B cell (primary cell): ENCODE data around the gene CD109. TPM values are rescaled to one million over a fixed set of nuclear protein-coding genes. Genes with fewer than 3 reads are reported as not detected.

ENCODE experiments used
- ATAC-seq: fragments of 200-7000 bp; cut with Tn5 transposase; one replicate; pipeline ENCODE4 v1.10.0; 2021; ENCODE audit warnings: low read depth, mild to moderate bottlenecking, moderate number of reproducible peaks, moderate library complexity
- CTCF ChIA-PET: fragments of 350-600 bp; sonication (Branson Sonifier 250); formaldehyde crosslinking; loops from one replicate; lab custom pipeline; 2021; ENCODE audit warnings: antibody characterized with exemption, inconsistent platforms; lab: Charles Lee
- POLR2A ChIA-PET: fragments of 350-600 bp; sonication (Branson Sonifier 250); formaldehyde crosslinking; loops from one replicate; lab custom pipeline; 2021; ENCODE audit warnings: antibody characterized with exemption; lab: Charles Lee
- DNase-seq: peaks from one replicate; pipeline ENCODE4 v3.0.0; 2013
- H2AFZ ChIP-seq: 2 replicates; pipeline ENCODE4 v1.6.1; 2012; ENCODE audit warnings: mild to moderate bottlenecking, low read depth, low read length; ENCODE audit not compliant: insufficient read depth, poor library complexity, severe bottlenecking
- H3K27ac ChIP-seq, 2 donors: 1 replicate in 1 of 2; 2 replicates in 1 of 2; pipeline ENCODE4 v1.5.1; 2012 to 2013; ENCODE audit warnings: low read length in 2 of 2, mild to moderate bottlenecking in 2 of 2, moderate library complexity in 1 of 2
- H3K27me3 ChIP-seq, 4 experiments: fragments of 200-600 bp in 1 of 4; sonication (generic) in 1 of 4; replicated peaks in 1 of 4; 1 replicate in 2 of 4; 2 replicates in 2 of 4; pipeline versions ENCODE4 v1.6.1 to v1.7.0; 2013 to 2016; ENCODE audit warnings: low read length in 3 of 4, mild to moderate bottlenecking in 2 of 4, mixed read lengths in 1 of 4, moderate library complexity in 1 of 4; ENCODE audit not compliant: insufficient read depth in 4 of 4, control insufficient read depth in 3 of 4; ENCODE audit errors: control extremely low read depth in 1 of 4
- H3K36me3 ChIP-seq, 2 experiments: replicated peaks in 1 of 2; 1 replicate in 1 of 2; 2 replicates in 1 of 2; pipeline versions ENCODE4 v1.6.1 to v1.7.1; 2013; ENCODE audit warnings: low read length in 1 of 2; ENCODE audit not compliant: insufficient read depth in 2 of 2, control insufficient read depth in 1 of 2; ENCODE audit errors: control extremely low read depth in 1 of 2, extremely low read depth in 1 of 2
- H3K4me1 ChIP-seq, 2 donors: fragments of 200-600 bp in 1 of 2; sonication (generic) in 1 of 2; 1 replicate in 1 of 2; 2 replicates in 1 of 2; pipeline versions ENCODE4 v1.5.1 to v1.6.1; 2013 to 2017; ENCODE audit warnings: low read length in 2 of 2; ENCODE audit not compliant: control insufficient read depth in 2 of 2, insufficient read depth in 2 of 2
- H3K4me2 ChIP-seq: replicated peaks from 2 replicates; pipeline ENCODE3; 2012; ENCODE audit warnings: mild to moderate bottlenecking, low read depth, low read length; ENCODE audit not compliant: poor library complexity, severe bottlenecking
- H3K4me3 ChIP-seq, 5 experiments: fragments of 200-600 bp in 1 of 5; sonication (generic) in 1 of 5; 1 replicate in 3 of 5; 2 replicates in 2 of 5; pipeline versions ENCODE4 v1.5.1 to v1.7.0; 2011 to 2016; ENCODE audit warnings: low read length in 4 of 5, mild to moderate bottlenecking in 4 of 5, low read depth in 2 of 5, control low read depth in 1 of 5, moderate library complexity in 1 of 5; ENCODE audit not compliant: insufficient read depth in 1 of 5; ENCODE audit errors: control extremely low read depth in 1 of 5, extremely low read depth in 1 of 5
- H3K79me2 ChIP-seq: fragments of 200-600 bp; sonication (generic); one replicate; pipeline ENCODE4 v1.6.0; 2016; ENCODE audit warnings: low read length; ENCODE audit not compliant: control insufficient read depth, insufficient read depth
- H3K9ac ChIP-seq: fragments of 200-600 bp; sonication (generic); 2 replicates; pipeline ENCODE4 v1.6.1; 2017; ENCODE audit warnings: mild to moderate bottlenecking, low read length, moderate library complexity
- H3K9me3 ChIP-seq, 3 donors: one replicate each; pipeline versions ENCODE4 v1.6.1 to v1.7.1; 2013; ENCODE audit warnings: low read length in 2 of 3; ENCODE audit not compliant: control insufficient read depth in 2 of 3, insufficient read depth in 1 of 3; ENCODE audit errors: control extremely low read depth in 1 of 3
- H4K20me1 ChIP-seq: 2 replicates; pipeline ENCODE4 v1.6.0; 2012; ENCODE audit warnings: mild to moderate bottlenecking, low read length; ENCODE audit not compliant: insufficient read depth, control insufficient read depth, poor library complexity, severe bottlenecking
- H3K27ac Mint-ChIP-seq: one replicate; pipeline ENCODE4 v1.8.0; 2021; ENCODE audit warnings: mixed read lengths
- H3K27me3 Mint-ChIP-seq: one replicate; pipeline ENCODE4 v1.8.0; 2021; ENCODE audit warnings: mixed read lengths
- H3K4me1 Mint-ChIP-seq: one replicate; pipeline ENCODE4 v1.8.0; 2021; ENCODE audit warnings: mixed read lengths
- H3K4me3 Mint-ChIP-seq: one replicate; pipeline ENCODE4 v1.8.0; 2021; ENCODE audit warnings: mixed read lengths
- H3K9me3 Mint-ChIP-seq: one replicate; pipeline ENCODE4 v1.8.0; 2022; ENCODE audit warnings: mixed read lengths; ENCODE audit not compliant: insufficient read depth
- EZH2 ChIP-seq: IDR thresholded peaks from 2 replicates; pipeline ENCODE4 v1.6.1; 2012; ENCODE audit warnings: borderline replicate concordance, low read depth, mild to moderate bottlenecking, moderate library complexity, low read length; ENCODE audit not compliant: insufficient read depth, poor library complexity, severe bottlenecking
- WGBS: methylation state at CpG from one replicate; pipeline ENCODE4 v1.1.5; 2013; ENCODE audit warnings: missing lambda C conversion rate; ENCODE audit not compliant: insufficient coverage; 5-methylcytosine and 5-hydroxymethylcytosine counted together
- intact Hi-C: fragments of 100-400 bp; cut with micrococcal nuclease; formaldehyde crosslinking; loops from one replicate; pipeline ENCODE4 v1.10.0; 2022
- polyA plus RNA-seq: library from polyadenylated mRNA; depleted of rRNA; stranded (reverse); fragments of >200 nt; gene quantifications from 2 replicates; pipeline ENCODE4 v1.2.3, GENCODE V29; 2012
- total RNA-seq, 2 donors: library from RNA; stranded (reverse); fragments of 120-200 nt in 1 of 2; gene quantifications; 1 replicate in 1 of 2; 2 replicates in 1 of 2; pipeline versions ENCODE4 v1.2.3 to v1.2.4, GENCODE V29; 2013 to 2022
- TF ChIP-seq, protein P1 (sequence below): fragments of 200-600 bp; IDR thresholded peaks from one replicate; pipeline ENCODE4 v1.8.0; 2022; ENCODE audit warnings: antibody characterized with exemption, mild to moderate bottlenecking

CD109 gene
- total and polyA plus RNA-seq, 2 donors (not counting 1 experiment from before 2014, with no cell fraction given), result 0.15 TPM; not detected in 1

DNA sequence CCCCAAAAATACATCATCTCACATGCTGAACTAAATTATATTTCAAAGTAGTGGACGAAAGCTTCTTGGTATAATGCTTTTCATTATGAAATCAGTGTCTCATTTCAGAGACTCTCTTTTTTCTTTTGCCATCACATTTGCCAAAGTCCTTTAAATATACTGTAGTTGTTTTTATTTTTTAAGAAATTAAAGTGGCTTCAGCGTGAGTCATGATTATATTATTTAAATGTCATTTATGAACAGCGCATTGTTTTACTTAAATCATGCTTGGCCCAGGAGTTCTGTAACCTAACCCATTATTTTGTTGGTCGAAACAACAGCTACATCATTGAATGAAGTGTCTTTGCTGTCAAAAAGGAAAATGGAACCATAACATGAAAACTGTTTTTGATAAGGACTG, 100.9 kb downstream of the CD109 start:
- ChIA-PET CTCF (no interaction called here), POLR2A (no interaction called here)
- ATAC-seq, result no peak
- Histone ChIP-seq H3K27me3 (no peaks in the 10 kb centered on the region), H3K9ac (no peak overlapping the region), H3K27ac (no peak overlapping the region), H3K79me2 (no peaks in the 10 kb centered on the region), H2AFZ (no peak overlapping the region), H3K4me2 (no peak overlapping the region), H3K36me3 (no peaks in the 10 kb centered on the region), H3K9me3 (no peaks in the 10 kb centered on the region), H4K20me1 (no peaks in the 10 kb centered on the region), H3K4me1 (no peaks in the 10 kb centered on the region), H3K4me3 (no peak overlapping the region)
- no CpG with 5 or more reads among the region's 4 CpGs for WGBS
- Mint-ChIP-seq H3K4me1 (no peaks in the 10 kb centered on the region), H3K27ac (no peak overlapping the region), H3K4me3 (no peak overlapping the region), H3K9me3 (no peaks in the 10 kb centered on the region), H3K27me3 (peaks cover 2% of the 10 kb centered on the region)
- TF ChIP-seq, protein P1, sequence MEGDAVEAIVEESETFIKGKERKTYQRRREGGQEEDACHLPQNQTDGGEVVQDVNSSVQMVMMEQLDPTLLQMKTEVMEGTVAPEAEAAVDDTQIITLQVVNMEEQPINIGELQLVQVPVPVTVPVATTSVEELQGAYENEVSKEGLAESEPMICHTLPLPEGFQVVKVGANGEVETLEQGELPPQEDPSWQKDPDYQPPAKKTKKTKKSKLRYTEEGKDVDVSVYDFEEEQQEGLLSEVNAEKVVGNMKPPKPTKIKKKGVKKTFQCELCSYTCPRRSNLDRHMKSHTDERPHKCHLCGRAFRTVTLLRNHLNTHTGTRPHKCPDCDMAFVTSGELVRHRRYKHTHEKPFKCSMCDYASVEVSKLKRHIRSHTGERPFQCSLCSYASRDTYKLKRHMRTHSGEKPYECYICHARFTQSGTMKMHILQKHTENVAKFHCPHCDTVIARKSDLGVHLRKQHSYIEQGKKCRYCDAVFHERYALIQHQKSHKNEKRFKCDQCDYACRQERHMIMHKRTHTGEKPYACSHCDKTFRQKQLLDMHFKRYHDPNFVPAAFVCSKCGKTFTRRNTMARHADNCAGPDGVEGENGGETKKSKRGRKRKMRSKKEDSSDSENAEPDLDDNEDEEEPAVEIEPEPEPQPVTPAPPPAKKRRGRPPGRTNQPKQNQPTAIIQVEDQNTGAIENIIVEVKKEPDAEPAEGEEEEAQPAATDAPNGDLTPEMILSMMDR, result no peak
- TF ChIP-seq EZH2, result no peak
- no peak for DNase-seq
- intact Hi-C loops, result no loop called here

DNA sequence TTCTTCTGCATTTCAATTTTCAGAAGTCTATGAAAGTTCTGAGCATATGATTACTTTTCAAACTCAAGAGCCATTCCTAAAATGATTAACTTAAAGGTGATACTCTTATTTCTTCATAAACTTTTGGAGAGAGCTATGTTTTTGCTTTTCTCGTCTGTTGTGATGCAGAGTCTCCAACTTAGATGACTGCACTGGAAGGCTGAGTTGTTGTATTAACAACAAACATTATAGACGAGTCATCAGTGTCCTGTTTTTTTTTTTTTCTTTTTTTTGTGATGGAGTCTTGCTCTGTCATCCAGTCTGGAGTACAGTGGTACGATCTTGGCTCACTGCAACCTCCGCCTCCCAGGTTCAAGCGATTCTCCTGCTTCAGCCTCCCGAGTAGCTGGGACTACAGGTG, 101.9 kb downstream of the CD109 start:
- no peak overlapping the region for H3K4me2 ChIP-seq
- intact Hi-C loops, result no loop called here
- no peaks in the 10 kb centered on the region for H3K9me3 Mint-ChIP-seq
- H3K9ac ChIP-seq, result no peak overlapping the region
- H2AFZ ChIP-seq, result no peak overlapping the region
- H3K27ac Mint-ChIP-seq, result no peak overlapping the region
- H3K4me3 Mint-ChIP-seq, result no peak overlapping the region
- H3K4me1 ChIP-seq, result no peaks in the 10 kb centered on the region
- no peak overlapping the region for H3K27ac ChIP-seq
- DNase-seq (no peak), ATAC-seq (no peak)
- ChIA-PET POLR2A (no interaction called here), CTCF (no interaction called here)
- no peaks in the 10 kb centered on the region for H3K36me3 ChIP-seq
- H3K9me3 ChIP-seq, result no peaks in the 10 kb centered on the region
- TF ChIP-seq EZH2, result no peak
- TF ChIP-seq, protein P1, result no peak
- H4K20me1 ChIP-seq, result no peaks in the 10 kb centered on the region
- no peaks in the 10 kb centered on the region for H3K4me1 Mint-ChIP-seq
- no peaks in the 10 kb centered on the region for H3K79me2 ChIP-seq
- no peak overlapping the region for H3K4me3 ChIP-seq
- peaks cover 2% of the 10 kb centered on the region for H3K27me3 Mint-ChIP-seq
- no CpG with 5 or more reads among the region's 6 CpGs for WGBS
- H3K27me3 ChIP-seq, result no peaks in the 10 kb centered on the region
